Activated T-cell treated with anti-CD3 and anti-CD28 coated beads for 4 hours (primary cell): ENCODE measurements around the gene TTPAL.

Experiments used
- DNase-seq: peaks from one replicate; pipeline ENCODE4 v3.0.0-alpha.2; 2020

Gene TTPAL

GRCh38 chr20:44502968-44503367 is 27.3 kb downstream of the TTPAL start:
- no peak for DNase-seq

DNA sequence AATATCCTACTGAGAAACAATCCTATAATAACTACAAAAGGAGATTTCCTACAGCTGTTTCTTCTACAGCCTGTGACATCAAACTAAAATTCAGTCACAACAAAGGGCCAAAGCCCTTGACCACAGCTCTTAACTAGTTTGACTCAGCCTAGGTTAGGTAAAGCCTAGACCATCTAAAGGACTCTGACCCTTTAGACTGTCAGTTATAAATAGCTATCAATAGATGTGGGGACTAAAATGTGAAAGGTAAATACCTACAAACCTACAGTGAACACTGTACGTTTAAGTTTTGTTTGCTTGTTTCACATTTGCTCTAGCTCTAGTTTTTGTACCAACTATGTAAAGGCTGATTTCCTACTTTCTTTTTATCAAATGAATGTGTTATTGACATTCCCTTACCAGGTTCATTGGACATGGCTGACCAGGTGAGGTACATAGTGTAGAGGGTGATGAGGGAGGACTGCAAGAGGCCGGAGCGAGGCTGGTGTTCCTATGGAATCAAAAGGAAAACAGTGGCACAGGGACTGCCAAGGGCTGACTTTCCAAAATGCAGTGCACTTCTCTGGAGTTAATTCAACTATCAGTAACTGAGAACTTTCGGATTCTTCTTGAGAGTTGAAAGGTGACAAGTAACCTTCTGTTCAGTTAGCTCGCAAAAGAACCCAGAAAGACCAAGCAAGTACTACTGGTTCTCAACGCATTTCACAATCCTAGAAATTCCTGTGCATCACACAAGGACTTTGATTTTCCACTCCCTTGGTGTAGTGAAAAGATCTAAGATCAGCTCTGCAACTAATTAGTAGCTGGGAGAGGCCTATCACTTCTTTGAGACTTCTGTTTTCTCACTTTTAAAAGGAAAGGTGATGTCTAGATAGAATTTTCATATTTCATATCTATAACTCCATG is 29.0 kb downstream of the TTPAL start:
- no peak for DNase-seq

DNA sequence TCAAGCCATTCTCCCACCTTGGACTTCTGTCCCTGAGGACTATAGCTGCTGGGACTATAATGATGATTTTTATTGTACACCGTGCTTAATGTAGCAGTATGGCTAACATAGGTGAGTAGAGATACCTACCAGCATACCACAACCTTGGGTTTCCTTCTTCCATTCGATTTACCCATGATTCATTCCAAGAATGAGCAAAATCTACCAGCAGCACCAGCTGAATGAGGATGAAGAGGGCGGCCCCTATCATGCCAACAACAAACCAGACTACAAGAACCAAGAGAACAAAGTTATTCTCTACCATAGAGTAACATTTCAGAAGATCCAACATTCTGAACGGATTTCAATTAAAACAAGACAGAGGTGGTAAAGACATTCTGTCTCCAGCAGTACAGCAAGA is 34.1 kb downstream of the TTPAL start:
- no peak for DNase-seq

- DNase-seq, result no peak
These were observed 38.2 kb downstream of the TTPAL start for GRCh38 chr20:44513871-44514270.

DNA sequence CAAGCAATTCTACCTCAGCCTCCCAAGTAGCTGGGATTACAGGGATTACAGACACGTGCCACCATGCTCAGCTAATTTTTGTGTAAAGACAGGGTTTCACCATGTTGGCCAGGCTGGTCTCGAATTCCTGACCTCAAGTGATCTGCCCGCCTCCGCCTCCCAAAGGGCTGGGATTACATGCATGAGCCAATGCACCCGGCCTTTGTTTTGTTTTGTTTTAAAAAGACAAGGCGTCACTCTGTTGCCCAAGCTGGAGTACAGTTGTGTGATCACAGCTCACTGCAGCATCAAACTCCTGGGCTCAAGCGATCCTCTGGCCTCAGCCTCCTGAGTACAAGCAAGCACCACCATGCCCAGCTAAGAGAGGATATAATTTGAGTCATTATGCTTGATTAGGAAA is 40.8 kb downstream of the TTPAL start:
- no peak for DNase-seq

- DNase-seq, result no peak
These were observed 41.8 kb downstream of the TTPAL start for GRCh38 chr20:44517454-44517853.

- DNase-seq, result no peak
These were observed 42.6 kb downstream of the TTPAL start for GRCh38 chr20:44518248-44518647.

GRCh38 chr20:44520881-44521280 is 45.2 kb downstream of the TTPAL start:
- DNase-seq, result no peak

- peak; percentile 96 for DNase-seq
These were observed 46.1 kb downstream of the TTPAL start, which contains the start of gene SERINC3 for GRCh38 chr20:44521484-44522481. SERINC3 (minus strand) TSS chr20:44522070; CDS start chr20:44521951, 119 bp downstream.

- DNase-seq, result no peak
These were observed 47.2 kb downstream of the TTPAL start for GRCh38 chr20:44522841-44523240.

GRCh38 chr20:44523746-44524145 is 48.1 kb downstream of the TTPAL start:
- no peak for DNase-seq

GRCh38 chr20:44526129-44526528 is 50.5 kb downstream of the TTPAL start:
- no peak for DNase-seq

DNA sequence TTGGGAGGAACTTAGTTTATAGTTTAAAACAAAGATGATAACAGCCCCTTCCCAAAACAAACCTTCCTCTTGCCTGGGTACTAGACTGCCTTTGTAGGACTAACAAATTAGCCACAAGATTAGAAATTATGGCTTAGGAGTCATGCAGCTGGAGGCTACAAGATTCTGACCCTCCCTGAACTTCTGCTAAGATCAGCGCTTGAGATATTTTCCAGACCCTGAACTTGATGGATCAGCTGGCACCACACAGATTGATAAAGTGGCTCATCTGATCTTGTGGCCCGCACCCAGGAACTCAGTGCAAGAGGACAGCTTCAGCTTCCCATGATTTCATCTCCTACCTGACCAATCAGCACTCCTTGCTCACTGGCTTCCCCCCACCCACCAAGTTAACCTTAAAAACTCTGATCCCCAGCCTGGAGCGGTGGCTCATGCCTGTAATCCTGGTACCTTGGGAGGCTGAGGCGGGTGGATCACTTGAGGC is 52.1 kb downstream of the TTPAL start:
- no peak for DNase-seq

DNA sequence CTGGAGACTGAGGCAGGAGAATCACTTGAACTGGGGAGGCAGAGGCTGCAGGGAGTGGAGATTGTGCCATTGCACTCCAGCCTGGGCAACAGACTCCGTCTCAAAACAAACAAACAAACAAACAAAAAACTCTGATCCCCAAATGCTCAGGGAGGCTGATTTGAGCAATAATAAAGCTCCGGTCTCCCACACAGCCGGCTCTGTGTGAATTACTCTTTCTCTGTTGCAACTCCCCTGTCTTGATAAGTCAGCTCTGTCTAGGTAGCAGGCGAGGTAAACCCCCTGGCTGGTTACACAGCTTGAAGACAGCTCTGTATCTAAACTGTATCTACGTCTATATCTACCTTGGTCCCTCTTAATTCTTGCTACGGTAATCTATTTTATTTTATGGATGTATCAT is 52.6 kb downstream of the TTPAL start:
- DNase-seq, result no peak

GRCh38 chr20:44532259-44532980 is 56.7 kb downstream of the TTPAL start:
- DNase-seq, result no peak

GRCh38 chr20:44532981-44533331 is 57.3 kb downstream of the TTPAL start:
- no peak for DNase-seq

DNA sequence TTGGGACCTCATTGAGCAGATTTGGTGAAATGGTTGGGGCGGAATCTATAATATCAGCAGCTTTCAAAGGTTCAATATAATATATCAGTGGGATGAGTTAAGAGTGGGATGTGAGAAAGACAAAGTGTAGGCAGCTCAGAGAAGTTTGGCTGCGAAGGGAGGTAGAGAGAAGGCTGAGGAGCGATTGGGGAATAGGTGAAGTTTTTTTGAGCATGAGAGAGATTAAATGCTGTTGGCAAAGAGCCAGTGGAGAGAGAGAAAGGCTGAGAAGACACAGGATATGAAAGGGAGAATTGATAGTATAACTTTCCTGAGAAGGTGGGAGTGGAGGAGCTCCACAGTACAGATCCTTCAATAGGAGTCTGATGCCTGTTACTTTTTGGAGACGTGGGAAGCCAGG is 58.3 kb downstream of the TTPAL start:
- DNase-seq, result no peak

- no peak for DNase-seq
These were observed 60.5 kb downstream of the TTPAL start for GRCh38 chr20:44536175-44536574.

DNA sequence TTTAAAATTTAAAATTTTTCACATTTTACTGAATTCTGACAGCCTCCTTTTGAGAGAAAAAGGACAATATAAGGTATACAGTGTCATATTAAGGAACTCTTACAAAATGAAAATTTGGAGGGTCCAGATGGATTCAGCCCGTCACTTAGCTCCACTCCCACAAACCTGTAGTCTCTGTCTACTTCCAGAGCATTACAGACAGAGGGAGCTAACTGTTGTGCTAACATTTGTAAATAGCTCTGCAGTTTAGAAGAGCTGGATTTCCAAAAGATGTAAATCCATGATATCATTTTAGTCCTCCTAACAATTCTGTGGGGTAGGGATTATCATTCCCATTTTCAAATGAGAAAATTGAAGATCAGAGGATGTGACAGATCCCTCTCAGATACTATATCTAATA is 62.3 kb downstream of the TTPAL start:
- DNase-seq, result no peak

DNA sequence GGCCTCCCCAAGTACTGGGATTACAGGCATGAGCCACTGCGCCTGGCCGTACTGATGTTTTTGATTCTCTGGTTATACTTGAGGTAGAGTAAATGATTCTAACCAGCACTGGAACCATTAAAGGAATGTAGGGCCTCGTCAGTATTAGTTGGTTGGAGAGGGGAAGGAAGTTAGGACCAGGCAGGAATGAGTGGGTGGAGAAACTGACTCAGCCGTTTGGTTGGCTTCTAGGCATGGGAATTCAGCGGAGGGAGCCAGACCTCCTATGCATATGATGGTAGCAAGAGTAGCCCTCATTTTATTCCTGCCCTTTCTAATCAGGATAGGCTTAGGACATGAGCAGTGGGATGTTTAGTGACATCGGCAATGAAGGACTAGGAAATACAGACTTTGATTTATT is 65.2 kb downstream of the TTPAL start:
- no peak for DNase-seq

GRCh38 chr20:44541992-44542391 is 66.3 kb downstream of the TTPAL start:
- DNase-seq, result no peak

DNA sequence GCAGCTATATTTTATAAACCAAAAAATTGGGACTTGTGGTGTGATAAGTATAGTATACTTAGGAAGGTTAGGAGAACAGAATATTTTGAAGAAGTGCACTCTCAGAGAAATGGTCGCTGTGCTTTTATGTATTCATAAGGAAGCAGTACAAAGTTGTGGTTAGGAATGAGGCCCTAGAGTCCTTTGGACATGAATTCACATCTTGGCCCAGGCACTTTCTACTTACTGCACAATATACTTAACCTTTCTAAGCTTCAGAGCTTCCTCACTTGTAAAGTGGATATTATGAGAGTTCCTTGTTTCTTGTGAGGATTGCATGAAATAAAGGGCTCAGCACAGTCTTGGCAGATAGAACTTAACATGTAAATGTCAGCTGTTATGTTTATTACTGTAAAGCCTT is 67.2 kb downstream of the TTPAL start:
- DNase-seq, result no peak

GRCh38 chr20:44543358-44543757 is 67.7 kb downstream of the TTPAL start:
- DNase-seq, result no peak
